ENCODE measurements around the gene PLCG2.

PLCG2 gene

DNA sequence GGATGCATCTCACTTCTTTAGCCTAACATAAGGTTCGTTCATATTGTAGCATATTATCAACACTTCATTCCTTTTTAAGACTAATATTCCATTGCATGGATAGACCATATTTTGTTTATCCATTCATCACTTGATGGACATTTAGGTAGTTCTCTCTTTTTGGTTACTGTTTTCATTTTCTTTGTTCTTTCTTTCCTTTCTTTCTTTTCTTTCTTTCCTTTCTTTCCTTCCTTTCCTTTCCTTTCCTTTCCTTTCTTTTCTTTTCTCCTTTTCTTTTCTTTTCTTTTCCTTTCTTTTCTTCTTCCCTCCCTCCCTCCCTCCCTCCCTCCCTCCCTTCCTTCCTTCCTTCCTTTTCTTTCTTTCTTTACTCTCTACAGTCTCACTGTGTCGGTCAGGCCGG, 24.2 kb downstream of the PLCG2 start:
- Histone ChIP-seq H3K4me3 (ENCODE audit: low read length) (no peak overlapping the region), H2AFZ (ENCODE audit: low read depth, low read length) (no peak overlapping the region), H3K9me3 (ENCODE audit: low read length) (no peaks in the 10 kb centered on the region), H3K27me3 (ENCODE audit: insufficient read depth, low read length) (peaks cover 4% of the 10 kb centered on the region), H3K36me3 (ENCODE audit: insufficient read depth, low read length) (no peaks in the 10 kb centered on the region), H3K4me1 (ENCODE audit: insufficient read depth, low read length) (no peaks in the 10 kb centered on the region)

DNA sequence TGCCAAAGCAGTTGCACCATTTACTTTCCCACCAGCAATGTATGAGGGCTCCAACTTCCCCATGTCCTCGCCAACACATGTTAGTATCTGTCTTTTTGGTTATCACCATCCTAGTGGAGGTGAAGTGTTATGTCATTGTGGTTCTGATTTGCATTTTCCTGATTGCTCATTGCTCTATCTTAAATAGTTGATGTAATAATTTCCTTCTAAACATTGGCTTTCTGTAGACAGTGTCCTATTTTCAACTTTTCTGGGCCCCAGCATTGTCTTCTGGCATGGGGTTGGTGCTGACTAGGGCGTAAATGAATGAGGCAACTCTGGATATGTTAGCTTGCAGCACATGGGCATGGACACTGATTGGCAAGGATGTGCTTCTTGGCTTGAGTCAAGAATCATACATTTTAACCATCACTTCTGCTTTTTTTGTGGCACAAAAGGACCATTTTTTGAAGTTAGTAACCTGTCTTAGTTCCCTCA, 25.1 kb downstream of the PLCG2 start:
- H3K9me3 ChIP-seq (ENCODE audit: low read length), result no peaks in the 10 kb centered on the region
- H3K36me3 ChIP-seq (ENCODE audit: insufficient read depth, low read length), result no peaks in the 10 kb centered on the region
- no peaks in the 10 kb centered on the region for H3K4me1 ChIP-seq (ENCODE audit: insufficient read depth, low read length)
- no peak overlapping the region for H3K4me3 ChIP-seq (ENCODE audit: low read length)
- peaks cover 4% of the 10 kb centered on the region for H3K27me3 ChIP-seq (ENCODE audit: insufficient read depth, low read length)
- no peak overlapping the region for H2AFZ ChIP-seq (ENCODE audit: low read depth, low read length)

GRCh38 chr16:81806696-81807095, 27.6 kb downstream of the PLCG2 start:
- Histone ChIP-seq H2AFZ (ENCODE audit: low read depth, low read length) (no peak overlapping the region), H3K36me3 (ENCODE audit: insufficient read depth, low read length) (no peaks in the 10 kb centered on the region), H3K27me3 (ENCODE audit: insufficient read depth, low read length) (peaks cover 4% of the 10 kb centered on the region), H3K4me1 (ENCODE audit: insufficient read depth, low read length) (no peaks in the 10 kb centered on the region), H3K4me3 (ENCODE audit: low read length) (no peak overlapping the region), H3K9me3 (ENCODE audit: low read length) (no peaks in the 10 kb centered on the region)

DNA sequence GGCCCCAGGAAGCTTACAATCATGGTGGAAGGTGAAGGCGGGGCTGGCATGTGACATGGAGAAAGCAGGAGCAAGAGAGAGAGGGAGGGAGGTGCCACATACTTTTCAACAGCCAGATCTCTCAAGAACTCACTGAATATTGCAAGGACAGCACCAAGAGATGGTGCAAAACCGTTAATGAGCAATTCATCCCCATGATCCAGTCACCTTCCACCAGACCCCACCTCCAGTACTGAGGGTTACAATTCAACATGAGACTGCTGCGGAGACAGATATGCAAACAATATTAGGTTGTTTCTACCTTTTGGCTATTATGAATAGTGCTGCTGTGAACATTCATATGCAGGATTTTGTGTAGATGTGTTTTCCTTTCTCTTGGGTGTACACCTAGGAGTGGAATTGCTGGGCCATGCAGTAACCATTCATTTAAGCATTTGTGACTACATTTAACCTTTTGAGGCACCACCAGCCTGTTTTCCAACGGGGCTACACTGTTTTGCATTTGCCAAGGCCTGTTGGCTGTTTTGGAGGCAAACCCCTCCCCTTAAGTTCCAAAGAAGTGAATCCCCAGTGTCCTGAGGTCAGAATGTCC, 28.8 kb downstream of the PLCG2 start:
- Histone ChIP-seq H3K4me1 (ENCODE audit: insufficient read depth, low read length) (no peaks in the 10 kb centered on the region), H3K36me3 (ENCODE audit: insufficient read depth, low read length) (no peaks in the 10 kb centered on the region), H3K27me3 (ENCODE audit: insufficient read depth, low read length) (peaks cover 4% of the 10 kb centered on the region), H3K9me3 (ENCODE audit: low read length) (no peaks in the 10 kb centered on the region), H3K4me3 (ENCODE audit: low read length) (no peak overlapping the region), H2AFZ (ENCODE audit: low read depth, low read length) (no peak overlapping the region)

GRCh38 chr16:81808933-81809480, 29.9 kb downstream of the PLCG2 start:
- Histone ChIP-seq H2AFZ (ENCODE audit: low read depth, low read length) (no peak overlapping the region), H3K4me3 (ENCODE audit: low read length) (no peak overlapping the region), H3K4me1 (ENCODE audit: insufficient read depth, low read length) (no peaks in the 10 kb centered on the region), H3K36me3 (ENCODE audit: insufficient read depth, low read length) (no peaks in the 10 kb centered on the region), H3K27me3 (ENCODE audit: insufficient read depth, low read length) (peaks cover 4% of the 10 kb centered on the region), H3K9me3 (ENCODE audit: low read length) (no peaks in the 10 kb centered on the region)

GRCh38 chr16:81809567-81809966, 30.5 kb downstream of the PLCG2 start:
- H3K4me1 ChIP-seq (ENCODE audit: insufficient read depth, low read length), result no peaks in the 10 kb centered on the region
- no peak overlapping the region for H3K4me3 ChIP-seq (ENCODE audit: low read length)
- H3K36me3 ChIP-seq (ENCODE audit: insufficient read depth, low read length), result no peaks in the 10 kb centered on the region
- no peaks in the 10 kb centered on the region for H3K9me3 ChIP-seq (ENCODE audit: low read length)
- H3K27me3 ChIP-seq (ENCODE audit: insufficient read depth, low read length), result peaks cover 4% of the 10 kb centered on the region
- no peak overlapping the region for H2AFZ ChIP-seq (ENCODE audit: low read depth, low read length)

DNA sequence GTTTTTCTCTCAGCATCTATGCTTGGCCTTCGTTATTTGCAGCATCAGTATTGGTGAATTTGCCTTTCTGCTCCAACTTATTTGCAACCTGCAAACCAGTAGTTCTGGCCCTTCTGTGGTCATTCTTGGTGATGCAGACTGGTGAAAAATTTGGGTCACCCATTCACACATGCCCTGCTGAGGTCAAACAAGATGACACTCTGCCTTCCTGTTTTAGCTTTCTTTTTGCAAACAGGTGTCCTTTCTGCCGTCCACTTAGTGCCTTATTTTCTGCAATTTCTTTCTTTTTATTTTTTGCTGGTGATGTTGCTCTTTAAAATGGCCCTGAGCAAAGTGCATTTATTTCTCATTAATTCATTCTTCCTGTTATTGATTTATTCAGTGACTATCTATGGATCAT, 31.3 kb downstream of the PLCG2 start:
- no peaks in the 10 kb centered on the region for H3K4me1 ChIP-seq (ENCODE audit: insufficient read depth, low read length)
- no peaks in the 10 kb centered on the region for H3K36me3 ChIP-seq (ENCODE audit: insufficient read depth, low read length)
- no peaks in the 10 kb centered on the region for H3K9me3 ChIP-seq (ENCODE audit: low read length)
- H3K27me3 ChIP-seq (ENCODE audit: insufficient read depth, low read length), result peaks cover 4% of the 10 kb centered on the region
- H3K4me3 ChIP-seq (ENCODE audit: low read length), result no peak overlapping the region
- no peak overlapping the region for H2AFZ ChIP-seq (ENCODE audit: low read depth, low read length)

GRCh38 chr16:81810894-81811538, 31.9 kb downstream of the PLCG2 start:
- H3K4me1 ChIP-seq (ENCODE audit: insufficient read depth, low read length), result no peaks in the 10 kb centered on the region
- H3K27me3 ChIP-seq (ENCODE audit: insufficient read depth, low read length), result peaks cover 4% of the 10 kb centered on the region
- H3K4me3 ChIP-seq (ENCODE audit: low read length), result no peak overlapping the region
- H3K9me3 ChIP-seq (ENCODE audit: low read length), result no peaks in the 10 kb centered on the region
- H3K36me3 ChIP-seq (ENCODE audit: insufficient read depth, low read length), result no peaks in the 10 kb centered on the region
- H2AFZ ChIP-seq (ENCODE audit: low read depth, low read length), result no peak overlapping the region

DNA sequence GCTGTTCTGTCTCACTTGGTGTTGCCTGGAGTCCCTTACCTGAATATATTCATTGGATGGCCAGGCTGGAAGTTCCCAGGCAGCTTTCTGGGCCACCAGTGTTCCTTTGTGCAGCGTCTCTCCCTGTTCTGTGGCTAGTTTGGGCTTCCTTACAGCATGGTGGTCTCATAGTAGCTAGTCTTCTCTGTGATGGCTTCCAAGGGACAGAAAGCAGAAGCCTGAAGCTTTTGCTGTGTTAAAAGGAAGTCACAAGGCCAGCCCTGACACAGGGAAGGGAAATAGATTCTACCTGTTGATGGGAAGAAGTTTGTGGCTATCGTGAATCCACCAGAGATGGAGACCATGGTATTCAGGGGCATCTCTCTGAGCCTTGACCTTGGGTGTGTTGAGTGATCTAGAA, 34.6 kb downstream of the PLCG2 start:
- no peak overlapping the region for H2AFZ ChIP-seq (ENCODE audit: low read depth, low read length)
- no peaks in the 10 kb centered on the region for H3K4me1 ChIP-seq (ENCODE audit: insufficient read depth, low read length)
- no peaks in the 10 kb centered on the region for H3K36me3 ChIP-seq (ENCODE audit: insufficient read depth, low read length)
- H3K4me3 ChIP-seq (ENCODE audit: low read length), result no peak overlapping the region
- no peaks in the 10 kb centered on the region for H3K9me3 ChIP-seq (ENCODE audit: low read length)
- H3K27me3 ChIP-seq (ENCODE audit: insufficient read depth, low read length), result no peaks in the 10 kb centered on the region

DNA sequence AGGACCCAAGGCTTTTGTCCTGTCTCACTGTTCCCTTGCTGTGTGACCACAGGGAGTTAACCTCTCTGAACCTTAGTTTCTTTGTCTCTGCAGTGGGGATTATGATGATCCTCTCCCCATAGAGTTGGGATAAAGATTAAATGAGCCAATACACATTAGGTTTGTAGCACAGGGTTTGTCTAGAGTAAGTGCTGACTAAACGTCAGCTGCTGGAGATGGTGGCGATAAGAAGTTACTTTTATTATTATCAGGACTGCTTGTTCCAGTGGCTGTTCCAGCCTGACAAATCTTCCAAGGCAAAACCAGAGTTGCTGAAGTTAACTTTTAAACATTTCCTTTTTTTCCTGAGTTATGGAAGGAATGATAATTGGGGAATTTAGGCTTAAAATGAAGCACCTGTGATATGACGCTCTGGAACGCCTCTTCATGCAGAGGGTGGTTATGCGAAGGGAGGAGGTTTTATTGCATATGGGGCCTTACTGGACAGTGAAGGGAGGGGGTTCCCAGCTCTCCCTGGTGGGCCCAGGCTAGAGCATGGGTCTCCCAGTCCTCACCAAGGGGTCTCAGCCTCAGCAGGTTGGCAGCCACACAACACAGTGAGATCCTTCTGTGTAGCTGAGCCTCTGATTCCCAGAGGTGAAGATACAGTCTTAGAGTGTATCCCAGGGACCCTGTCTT, 35.8 kb downstream of the PLCG2 start:
- Histone ChIP-seq H3K36me3 (ENCODE audit: insufficient read depth, low read length) (no peaks in the 10 kb centered on the region), H2AFZ (ENCODE audit: low read depth, low read length) (no peak overlapping the region), H3K9me3 (ENCODE audit: low read length) (no peaks in the 10 kb centered on the region), H3K4me3 (ENCODE audit: low read length) (no peak overlapping the region), H3K4me1 (ENCODE audit: insufficient read depth, low read length) (no peaks in the 10 kb centered on the region), H3K27me3 (ENCODE audit: insufficient read depth, low read length) (no peaks in the 10 kb centered on the region)

GRCh38 chr16:81815429-81815766, 36.3 kb downstream of the PLCG2 start:
- no peak overlapping the region for H3K4me3 ChIP-seq (ENCODE audit: low read length)
- no peak overlapping the region for H2AFZ ChIP-seq (ENCODE audit: low read depth, low read length)
- H3K36me3 ChIP-seq (ENCODE audit: insufficient read depth, low read length), result no peaks in the 10 kb centered on the region
- H3K27me3 ChIP-seq (ENCODE audit: insufficient read depth, low read length), result no peaks in the 10 kb centered on the region
- no peaks in the 10 kb centered on the region for H3K9me3 ChIP-seq (ENCODE audit: low read length)
- H3K4me1 ChIP-seq (ENCODE audit: insufficient read depth, low read length), result no peaks in the 10 kb centered on the region

DNA sequence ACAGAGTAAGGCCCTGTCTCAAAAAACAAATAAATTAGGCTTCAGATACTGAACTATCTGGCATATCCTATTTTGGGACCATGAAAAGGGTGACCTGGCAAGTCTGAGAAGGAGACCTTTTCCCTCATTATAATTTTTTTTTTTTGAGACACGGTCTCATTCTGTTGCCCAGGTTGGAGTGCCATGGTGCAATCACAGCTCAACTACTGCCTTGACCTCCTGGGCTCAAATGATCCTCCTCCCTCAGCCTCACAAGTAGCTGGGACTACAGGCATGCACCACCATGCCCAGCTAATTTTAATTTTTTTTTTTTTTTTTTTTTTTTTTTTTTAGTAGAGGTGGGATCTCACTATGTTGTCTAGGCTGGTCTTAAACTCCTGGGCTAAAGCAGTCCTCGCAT, 37.3 kb downstream of the PLCG2 start:
- Histone ChIP-seq H3K9me3 (ENCODE audit: low read length) (no peaks in the 10 kb centered on the region), H3K27me3 (ENCODE audit: insufficient read depth, low read length) (no peaks in the 10 kb centered on the region), H2AFZ (ENCODE audit: low read depth, low read length) (no peak overlapping the region), H3K4me3 (ENCODE audit: low read length) (no peak overlapping the region), H3K36me3 (ENCODE audit: insufficient read depth, low read length) (no peaks in the 10 kb centered on the region), H3K4me1 (ENCODE audit: insufficient read depth, low read length) (no peaks in the 10 kb centered on the region)

GRCh38 chr16:81816793-81817210, 37.7 kb downstream of the PLCG2 start:
- no peaks in the 10 kb centered on the region for H3K9me3 ChIP-seq (ENCODE audit: low read length)
- no peak overlapping the region for H3K4me3 ChIP-seq (ENCODE audit: low read length)
- H3K27me3 ChIP-seq (ENCODE audit: insufficient read depth, low read length), result no peaks in the 10 kb centered on the region
- no peaks in the 10 kb centered on the region for H3K36me3 ChIP-seq (ENCODE audit: insufficient read depth, low read length)
- no peaks in the 10 kb centered on the region for H3K4me1 ChIP-seq (ENCODE audit: insufficient read depth, low read length)
- no peak overlapping the region for H2AFZ ChIP-seq (ENCODE audit: low read depth, low read length)
